GM12892 (cell line): ENCODE data around the gene SGCD.

ENCODE experiments used
- POLR2A ChIP-seq: IDR thresholded peaks from 2 replicates; pipeline ENCODE4 v1.6.1; 2011; ENCODE audit warnings: low read depth, low read length, control low read depth
- TAF1 ChIP-seq: IDR thresholded peaks from 2 replicates; pipeline ENCODE4 v1.6.1; 2011; ENCODE audit warnings: low read depth, mild to moderate bottlenecking, control low read depth, low read length, borderline replicate concordance

- TF ChIP-seq POLR2A (no peak), TAF1 (no peak)
Observed at GRCh38 chr5:156411185-156411613, 84.2 kb downstream of the SGCD start.
